COLO668 (cell line): ENCODE results near the gene PTAR1.

Experiments used
- DNase-seq: peaks from one replicate; lab custom pipeline; 2025; ENCODE audit not compliant: unreplicated experiment; lab: John Stamatoyannopoulos, UW

Gene PTAR1

GRCh38 chr9:69674716-69675438 is 84.9 kb downstream of the PTAR1 start:
- DNase-seq: no peak

GRCh38 chr9:69674112-69674685 is 85.6 kb downstream of the PTAR1 start:
- DNase-seq: no peak

- DNase-seq: no peak
Measured at GRCh38 chr9:69673311-69673640, 86.5 kb downstream of the PTAR1 start.

GRCh38 chr9:69672596-69673310 is 87.1 kb downstream of the PTAR1 start:
- DNase-seq: peak; percentile 86

- peak; percentile 82 for DNase-seq
Measured at GRCh38 chr9:69671879-69672595, 87.8 kb downstream of the PTAR1 start, which contains the start of gene APBA1. TSS of gene APBA1 (minus strand) at chr9:69672371.

- DNase-seq: no peak
Measured at GRCh38 chr9:69671311-69671878, 88.4 kb downstream of the PTAR1 start.

GRCh38 chr9:69667306-69667705 is 92.5 kb downstream of the PTAR1 start:
- no peak for DNase-seq

- DNase-seq: no peak
Measured at GRCh38 chr9:69660304-69660703, 99.5 kb downstream of the PTAR1 start.
